GM18511 (cell line): Measurements from ENCODE around the gene TM4SF4.
A peak's percentile ranks its signal among the peaks of the same experiment; 100 is the strongest.

Experiments
- ATAC-seq: cut with Tn5 transposase; IDR thresholded peaks from one replicate; pipeline ENCODE4 v1.9.1; 2021; ENCODE audit warnings: mild to moderate bottlenecking, moderate library complexity; ENCODE audit not compliant: unreplicated experiment

The TM4SF4 gene

DNA sequence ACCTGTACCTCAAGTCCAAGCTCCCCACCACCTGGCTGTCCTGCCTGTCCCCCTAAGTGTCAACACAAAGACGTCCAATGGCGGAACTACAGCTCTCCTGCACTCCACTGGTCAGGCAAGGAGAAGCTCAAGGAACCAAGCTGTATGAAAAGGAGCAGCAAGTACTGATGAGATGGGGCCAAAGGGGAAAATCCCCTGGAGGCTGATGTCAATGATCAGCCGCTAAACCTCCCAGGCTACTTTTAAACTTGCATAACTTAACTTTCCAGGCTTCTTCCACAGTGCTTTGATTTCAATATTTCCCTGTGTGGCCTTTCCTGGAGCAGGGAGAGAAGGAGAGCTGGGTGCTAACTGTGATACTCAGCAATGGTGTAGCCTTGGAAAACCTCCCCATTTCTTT, 35.0 kb downstream of the TM4SF4 start:
- no peak for ATAC-seq

DNA sequence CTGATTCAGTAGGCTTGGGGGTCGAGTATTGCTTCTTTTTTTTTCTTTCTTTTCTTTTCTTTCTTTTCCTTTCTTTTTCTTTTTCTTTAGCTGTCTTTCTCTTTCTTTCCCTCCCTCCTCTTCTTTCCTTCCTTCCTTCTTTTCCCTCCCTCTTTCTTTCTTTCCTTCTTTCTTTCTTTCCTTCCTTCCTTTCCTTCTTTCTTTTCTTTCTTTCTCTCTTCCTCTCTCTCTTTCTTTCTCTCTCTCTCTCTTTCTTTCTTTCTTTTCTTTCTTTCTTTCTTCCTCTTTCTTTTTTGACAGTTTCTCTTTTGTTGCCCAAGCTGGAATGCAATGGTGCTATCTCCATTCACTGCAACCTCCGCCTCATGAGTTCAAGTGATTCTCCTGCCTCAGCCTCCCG, 36.0 kb downstream of the TM4SF4 start:
- ATAC-seq, result no peak

DNA sequence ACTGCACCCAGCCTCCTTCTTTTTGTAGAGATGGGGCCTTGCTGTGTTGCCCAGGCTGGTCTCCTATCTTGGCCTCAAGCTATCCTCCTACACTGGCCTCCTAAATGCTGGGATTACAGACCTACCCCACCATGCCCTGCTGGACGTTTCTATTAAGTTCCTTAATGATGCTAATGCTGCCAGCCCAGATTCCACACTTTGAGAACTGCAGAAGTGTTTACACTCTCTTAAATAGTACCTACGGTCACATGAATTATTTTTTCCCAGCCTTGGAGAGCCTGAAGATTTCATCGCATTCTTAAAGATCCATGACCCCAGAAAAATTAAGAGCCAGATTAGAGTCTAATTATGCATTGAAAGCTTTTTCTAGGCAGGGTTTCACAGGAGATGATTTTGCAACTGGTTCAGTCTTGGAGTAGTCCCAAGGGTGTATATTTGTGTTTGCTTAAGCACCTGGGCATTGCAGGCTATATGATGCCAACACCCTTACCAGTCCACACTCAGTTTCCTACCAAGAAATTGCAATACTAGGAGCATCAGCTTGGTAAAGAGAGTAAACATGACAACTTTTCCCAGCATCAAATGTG, 36.6 kb downstream of the TM4SF4 start:
- no peak for ATAC-seq

DNA sequence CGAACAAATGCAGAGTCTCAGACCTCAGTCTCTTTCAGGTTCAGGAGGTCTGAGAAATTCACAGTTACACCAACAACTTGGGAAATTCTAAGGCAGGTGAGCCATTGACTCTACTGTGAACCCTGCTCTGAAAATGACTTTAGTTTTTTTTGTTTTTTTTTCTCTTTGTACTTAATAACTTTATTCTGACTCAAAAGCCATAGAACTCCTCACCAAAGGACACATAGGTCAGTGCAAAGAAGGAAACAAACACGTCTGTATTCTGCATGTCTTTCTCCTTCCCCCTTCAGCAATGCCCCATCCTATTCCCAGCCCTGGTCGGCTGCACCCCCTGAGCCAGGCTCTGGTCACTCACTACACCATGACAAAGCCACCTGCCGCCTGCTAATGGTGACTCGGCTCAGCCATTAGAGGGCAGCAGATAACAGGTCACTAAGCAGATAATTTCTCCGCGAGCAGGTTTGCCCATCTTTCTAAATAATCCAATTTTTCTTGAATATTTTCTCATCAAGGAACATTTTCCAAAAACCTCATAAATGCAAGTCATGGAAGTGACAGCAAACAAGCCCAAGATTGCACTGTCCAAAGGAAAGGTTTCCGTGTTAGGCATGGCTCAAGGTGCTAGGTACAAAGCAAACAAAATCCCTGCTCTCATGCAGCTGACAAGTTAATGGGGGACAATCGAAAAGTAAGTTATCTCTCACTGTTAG, 37.7 kb downstream of the TM4SF4 start:
- ATAC-seq, result peak; percentile 78

DNA sequence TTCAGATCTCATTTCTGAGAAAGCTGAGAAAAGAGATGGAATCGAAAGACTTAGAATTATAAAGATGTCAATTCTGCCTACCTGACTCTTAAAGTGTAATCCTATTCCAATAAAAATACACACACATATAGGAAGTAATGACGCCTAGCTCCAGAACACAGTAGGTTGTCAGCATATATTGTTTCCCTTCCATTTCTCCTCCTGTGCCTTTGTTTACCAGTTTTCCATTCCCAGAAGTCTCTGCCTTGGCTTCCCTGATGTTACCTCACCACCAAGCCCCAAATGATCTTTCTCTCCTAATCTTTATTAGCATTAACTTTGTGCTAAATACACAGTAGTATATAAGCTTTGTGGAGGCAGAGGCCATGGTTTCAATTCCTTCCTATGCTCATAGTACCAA, 40.0 kb downstream of the TM4SF4 start:
- ATAC-seq, result no peak

DNA sequence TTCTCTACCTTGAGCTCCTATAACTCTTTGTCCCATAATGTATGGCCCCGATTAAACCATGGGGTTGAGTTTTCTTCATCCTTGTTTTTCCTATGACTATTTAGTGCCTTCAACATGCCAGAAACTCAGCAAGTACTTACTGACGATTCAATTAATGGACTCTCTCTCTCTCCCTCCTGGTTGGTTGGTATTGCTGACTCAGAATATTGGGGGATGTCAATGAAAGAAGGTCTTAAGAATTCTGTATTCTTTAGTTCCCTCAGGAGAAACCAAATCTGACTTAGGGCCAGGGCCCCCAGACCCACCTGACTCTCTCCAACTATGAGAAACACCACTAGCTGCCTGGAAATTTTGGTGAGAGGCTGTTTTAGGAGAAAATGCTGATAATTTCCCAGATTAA, 40.8 kb downstream of the TM4SF4 start:
- no peak for ATAC-seq

DNA sequence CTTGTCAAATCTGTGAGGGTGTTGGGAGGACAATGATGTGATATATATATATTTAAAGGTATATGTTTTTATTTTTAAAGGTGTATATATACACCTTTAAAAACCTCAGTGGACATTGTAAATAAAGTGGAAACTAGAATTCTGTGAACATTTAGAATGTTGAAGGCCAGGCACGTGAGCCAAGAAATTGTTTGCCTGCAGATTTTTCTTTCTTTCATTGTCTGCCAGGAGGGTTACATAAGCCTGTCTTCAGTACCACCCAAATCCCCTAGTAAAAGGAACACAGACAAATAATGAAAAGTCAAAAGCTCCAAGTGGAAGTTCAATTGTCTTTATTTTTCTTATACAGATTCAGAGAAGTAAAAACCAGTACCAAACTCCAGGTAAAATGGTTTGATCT, 42.4 kb downstream of the TM4SF4 start:
- no peak for ATAC-seq

DNA sequence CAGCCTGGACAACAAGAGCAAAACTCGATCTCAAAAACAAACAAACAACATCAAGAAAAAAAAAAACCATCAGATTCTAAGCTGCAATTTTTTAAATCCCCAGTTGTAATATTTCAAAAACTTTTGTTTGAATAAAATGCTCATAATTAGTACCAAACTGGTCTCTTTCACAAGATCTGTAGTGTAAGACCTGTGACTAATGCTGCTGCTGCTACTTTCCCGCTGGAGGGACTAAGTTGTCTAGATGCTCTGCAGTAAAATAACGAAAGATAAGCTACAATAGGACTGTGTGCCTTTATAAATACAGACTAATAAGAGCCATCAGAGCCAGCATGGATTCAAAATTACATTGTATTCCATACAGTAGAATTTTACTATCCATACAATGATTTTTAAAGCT, 45.4 kb downstream of the TM4SF4 start:
- no peak for ATAC-seq

DNA sequence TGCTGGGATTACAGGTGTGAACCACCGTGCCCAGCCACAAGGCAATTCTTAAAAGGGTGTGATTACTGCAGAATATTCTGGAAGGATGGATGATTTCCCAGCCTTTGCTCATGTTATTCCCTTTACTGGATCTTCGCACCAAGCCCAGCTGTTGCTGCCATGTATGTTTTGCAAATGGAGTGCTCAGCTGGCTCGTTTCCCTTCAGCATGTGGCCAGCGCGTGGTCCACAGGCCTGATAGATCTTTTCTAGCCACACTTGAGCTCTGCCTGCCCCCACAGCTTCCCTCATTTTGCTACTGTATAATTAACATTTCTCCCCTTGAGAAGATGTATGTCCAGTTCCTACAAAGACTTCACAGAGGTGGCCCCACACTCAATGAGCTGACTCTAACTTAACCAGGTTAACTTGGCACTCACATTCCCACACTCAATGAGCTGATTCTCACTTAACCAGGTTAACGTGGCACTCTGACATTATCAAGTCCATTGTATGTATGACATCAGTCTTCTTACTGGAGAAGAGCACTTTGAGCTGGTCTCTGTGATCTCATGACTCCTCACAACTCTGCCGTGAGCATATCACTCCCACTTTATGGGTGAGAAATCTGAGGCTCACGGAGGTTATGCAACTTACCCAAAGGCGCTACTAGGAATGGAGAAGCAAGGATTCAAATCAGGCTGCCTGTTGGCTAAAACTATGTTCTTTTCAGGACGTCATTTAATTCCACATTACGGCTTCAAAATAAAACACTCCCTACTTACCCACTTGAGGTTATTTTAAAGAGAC, 49.2 kb downstream of the TM4SF4 start:
- ATAC-seq, result no peak

DNA sequence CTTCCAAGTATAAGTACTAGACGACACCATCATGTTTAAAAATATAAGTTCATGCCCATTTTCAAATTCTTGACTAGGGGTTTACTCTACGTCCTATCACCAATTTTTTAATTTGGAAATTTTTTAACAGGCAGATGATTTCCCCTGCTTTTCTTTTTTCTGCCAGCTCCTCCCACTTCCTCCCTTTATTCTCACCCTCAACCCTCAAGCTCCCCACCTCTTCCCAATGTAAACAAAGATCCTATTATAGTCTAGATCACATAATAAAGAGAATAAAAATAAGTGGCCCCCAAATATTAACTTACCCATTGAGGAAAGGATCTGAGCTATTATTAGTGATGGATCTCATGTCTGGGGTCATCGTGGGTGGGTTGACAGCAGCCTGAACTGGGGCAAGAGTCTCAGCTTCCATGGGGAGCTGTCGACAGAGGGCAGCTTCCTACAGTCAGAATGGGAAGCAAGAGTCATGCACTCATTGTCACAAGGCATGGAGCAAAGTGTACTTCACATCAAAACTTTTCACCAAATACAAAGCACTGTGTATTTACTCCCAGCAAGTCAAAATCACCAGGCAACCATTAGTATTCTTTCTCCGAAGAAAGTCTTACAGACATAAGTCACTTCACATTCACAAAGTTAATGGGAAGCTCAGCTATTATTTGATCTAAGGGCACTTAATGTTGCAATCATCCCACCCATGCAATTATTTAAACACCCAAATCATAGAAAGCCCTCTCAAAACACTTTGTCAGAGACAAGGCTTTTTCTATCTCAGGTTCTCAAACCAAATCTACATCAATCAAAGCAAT, 53.2 kb downstream of the TM4SF4 start:
- ATAC-seq, result no peak

DNA sequence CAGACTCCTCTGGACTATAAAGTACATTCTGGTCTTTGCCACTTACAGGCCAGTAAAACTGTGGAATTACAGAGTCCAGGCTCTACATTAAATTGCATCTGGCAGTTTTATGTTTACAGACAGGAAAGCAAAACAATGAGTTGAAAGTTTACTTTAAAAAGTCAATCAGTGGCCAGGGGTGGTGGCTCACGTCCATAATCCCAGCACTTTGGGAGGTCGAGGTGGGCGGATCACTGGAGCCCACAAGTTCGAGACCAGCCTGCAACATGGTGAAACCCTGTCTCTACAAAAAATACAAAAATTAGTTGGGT, 53.8 kb downstream of the TM4SF4 start:
- ATAC-seq, result no peak

DNA sequence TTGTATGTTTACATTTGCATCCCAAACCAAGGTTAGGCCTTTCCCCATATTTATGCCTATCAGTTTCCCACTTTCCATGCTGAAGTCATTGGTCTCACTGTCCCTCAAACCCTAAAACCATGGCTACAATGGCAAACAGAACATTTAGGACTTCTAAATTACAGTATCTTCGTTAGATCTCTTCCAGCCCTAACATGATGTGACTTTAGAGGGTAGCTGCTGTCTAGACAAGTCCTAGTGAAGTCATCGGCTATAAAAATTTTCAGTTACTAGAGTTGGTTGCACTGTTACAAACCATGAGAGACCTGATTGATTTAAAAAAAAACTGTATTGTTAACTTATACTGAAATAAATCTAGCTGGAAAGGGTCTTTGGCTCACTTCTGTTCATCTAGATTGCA, 54.6 kb downstream of the TM4SF4 start:
- no peak for ATAC-seq

DNA sequence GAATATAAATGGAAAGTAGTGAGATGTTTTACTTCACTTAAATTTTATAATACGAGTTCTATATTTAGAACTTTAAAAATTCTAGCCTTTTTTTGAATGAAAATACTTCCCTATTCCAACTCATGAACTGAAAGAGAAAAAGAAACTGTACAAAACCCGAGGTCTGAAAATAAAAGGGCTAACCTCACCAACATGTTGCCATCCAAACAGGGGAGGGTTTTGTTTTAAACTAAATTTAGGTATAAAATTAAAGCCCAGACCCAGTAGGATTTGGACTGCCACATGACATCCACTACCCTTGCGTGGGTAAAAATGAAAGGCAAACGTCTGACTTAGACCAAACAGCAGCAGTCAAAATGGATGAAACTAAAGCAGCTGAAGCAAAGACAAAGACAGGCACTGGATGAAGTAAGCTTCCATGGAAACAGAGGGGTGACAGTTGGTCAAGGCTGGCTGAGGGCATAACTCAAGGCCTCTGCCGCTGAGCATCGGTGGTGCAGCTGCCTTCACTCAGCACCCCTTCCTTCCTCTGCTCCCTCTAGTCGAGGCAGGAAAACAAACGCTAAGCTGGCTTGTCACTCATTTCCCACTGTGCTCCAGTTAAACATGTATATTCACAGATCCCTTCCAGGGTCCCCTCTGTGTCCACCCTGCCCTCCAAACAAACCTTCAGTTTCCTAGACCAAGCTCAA, 58.1 kb downstream of the TM4SF4 start:
- ATAC-seq, result no peak

DNA sequence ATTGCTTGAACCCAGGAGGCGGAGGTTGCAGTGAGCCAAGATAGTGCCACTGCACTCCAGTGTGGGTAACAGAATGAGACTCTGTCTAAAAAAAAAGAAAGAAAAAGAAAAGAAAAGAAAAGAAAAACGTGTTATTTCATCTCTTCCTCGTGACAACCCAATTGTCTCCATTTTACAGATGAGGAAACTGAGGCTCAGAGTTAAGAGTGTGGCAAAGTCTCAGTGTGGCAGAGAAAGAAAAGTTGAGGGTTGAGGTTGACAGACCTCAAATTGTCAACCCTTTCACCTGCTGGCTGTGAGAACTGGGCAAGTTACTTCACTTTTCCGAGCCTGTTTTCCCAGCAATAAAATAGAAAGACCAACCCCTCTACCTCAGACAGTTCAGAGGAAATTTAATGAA, 59.6 kb downstream of the TM4SF4 start:
- ATAC-seq, result no peak

DNA sequence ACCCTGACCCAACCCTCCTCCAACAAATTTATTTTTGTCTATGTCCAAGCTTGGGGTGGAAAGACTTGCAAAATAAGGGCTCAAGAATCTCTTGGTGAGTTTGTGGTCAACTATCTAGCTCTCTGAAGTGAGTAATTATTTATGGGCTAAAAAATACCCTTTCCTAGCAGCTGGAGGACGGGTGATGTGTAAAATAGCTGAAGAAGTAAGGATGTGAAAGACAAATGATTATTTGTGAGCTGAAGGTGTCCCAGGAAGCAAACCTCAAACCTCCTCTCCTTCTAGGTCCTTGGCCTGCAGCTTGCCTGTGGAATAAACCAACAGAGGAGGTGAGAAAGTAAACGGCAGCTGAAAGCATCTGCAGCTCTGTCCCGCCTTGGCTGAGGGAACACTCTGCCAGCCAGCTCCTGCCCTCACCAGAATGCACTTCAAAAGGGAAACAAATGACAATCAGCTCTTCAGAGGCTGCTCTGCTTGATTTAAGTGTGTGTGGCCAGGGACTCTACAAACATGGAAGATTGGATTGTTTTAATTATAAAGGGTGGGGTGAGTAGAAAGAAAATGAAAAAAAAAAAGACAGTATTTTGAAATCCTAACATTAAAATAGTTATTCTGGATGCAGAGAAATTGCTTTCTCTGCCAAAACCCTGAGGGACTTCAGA, 60.3 kb downstream of the TM4SF4 start:
- ATAC-seq, result no peak

DNA sequence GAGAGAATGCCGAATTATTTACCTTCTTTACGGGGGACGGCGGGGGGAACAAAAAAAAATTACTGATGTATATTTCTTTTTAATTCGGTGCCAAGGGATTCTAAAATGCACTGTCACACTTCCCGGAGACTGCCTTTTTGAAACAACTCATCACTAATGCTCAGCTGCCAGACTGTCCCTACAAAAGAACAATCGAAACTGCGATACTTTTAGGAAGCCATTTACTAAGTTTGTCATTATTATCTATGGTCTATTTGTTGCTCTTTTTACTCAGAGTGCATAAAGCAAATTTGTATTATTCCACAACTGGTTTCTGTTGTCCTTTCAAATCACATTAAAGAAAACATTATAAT, 60.8 kb downstream of the TM4SF4 start:
- ATAC-seq, result no peak

DNA sequence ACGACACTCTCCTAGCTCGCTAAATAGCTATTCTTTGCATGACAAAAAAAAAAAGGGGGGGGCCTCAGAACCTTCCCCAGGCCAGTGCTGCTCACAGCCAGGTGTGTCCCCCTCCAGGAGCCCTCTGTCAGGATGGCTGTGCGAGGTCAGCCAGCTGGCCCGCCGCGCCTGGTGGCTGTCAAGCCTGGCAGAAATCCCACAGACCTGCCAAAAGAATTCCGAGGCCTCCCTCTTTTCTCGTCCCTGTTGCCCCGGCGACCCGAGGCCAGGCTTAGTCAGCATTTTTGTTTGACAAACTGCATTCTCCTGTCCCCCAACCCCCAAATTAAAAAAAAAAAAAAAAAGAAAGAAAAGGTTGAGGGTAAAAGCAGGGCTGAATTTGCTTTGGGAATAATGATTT, 61.9 kb downstream of the TM4SF4 start:
- ATAC-seq, result no peak

DNA sequence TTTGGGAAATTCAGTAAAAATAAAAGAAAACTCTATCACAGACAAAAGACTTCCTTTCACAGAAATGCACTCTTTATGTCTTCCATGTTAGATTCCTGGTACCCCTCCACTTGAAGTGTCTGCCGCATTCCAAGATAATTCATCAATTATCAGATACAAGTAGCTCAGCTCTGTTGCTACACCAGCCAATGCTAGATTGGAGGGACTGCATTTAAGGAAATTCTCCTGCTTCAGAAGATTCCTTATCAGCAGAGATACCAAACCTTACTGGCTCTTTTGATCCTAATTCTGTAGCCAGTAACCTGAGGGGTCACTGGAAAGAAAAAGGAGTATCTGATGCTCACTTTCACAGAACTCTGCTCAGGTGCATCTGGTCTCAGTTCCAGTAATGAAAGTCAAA, 63.9 kb downstream of the TM4SF4 start:
- no peak for ATAC-seq

DNA sequence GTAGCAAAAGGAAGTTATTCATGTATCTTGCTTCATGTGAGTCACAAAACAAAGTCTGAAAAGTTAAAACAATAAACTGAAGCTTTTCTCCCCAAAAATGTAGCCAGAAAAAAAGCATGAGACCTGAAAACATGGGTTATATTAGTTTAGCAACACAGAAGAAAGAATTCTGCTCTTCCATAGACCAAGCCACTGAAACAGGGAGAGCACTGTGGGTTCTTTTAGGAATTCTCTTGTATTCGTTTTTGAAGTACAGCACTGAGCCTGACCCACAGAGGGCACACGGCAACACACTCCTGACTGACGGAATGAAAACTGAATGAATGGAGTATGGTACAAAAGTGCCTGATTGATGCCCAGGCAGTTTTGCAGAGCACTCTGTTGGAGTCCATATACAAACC, 66.6 kb downstream of the TM4SF4 start:
- ATAC-seq, result no peak
